HUDEP-2 (cell line): ENCODE results near the gene EXOC7.
A peak's percentile ranks its signal among the peaks of the same experiment; 100 is the strongest.
"Not testable (repeated sequence)": the region's sequence is repeated elsewhere in the genome, so short reads cannot be mapped to it uniquely, and the experiment has no call there.

Experiments used
- DNase-seq, 76 experiments: peaks; one replicate each; lab custom pipeline; 2025; ENCODE audit not compliant: unreplicated experiment in 76 of 76; lab: John Stamatoyannopoulos, UW

The EXOC7 gene

DNA sequence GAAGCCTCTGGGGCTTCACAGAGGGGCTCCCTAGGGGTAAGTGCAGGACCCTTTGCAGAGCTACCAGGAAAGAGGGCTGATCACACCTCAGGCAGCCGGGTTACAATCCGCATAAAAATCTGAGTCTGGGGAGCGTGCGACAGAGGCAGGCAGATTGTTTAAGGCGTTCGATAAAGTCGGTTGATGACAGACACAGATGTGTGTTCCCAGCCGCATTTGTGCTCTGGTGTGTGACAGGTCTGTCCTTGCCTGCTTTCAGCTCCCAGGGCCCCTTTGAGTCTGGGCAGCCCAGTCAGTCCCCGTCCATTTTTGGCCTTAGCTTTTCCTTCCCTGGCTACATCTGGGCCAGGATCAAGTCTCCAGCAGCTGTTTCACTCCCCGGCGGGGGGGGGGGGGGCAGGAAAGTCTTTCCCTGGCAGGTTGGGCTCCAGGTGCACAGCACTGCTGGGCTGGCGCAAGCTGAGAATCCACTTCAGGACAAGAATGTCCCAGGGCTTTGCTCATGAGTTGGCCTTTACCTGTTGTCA, 25.9 kb downstream of the EXOC7 start:
- DNase-seq: no peak

DNA sequence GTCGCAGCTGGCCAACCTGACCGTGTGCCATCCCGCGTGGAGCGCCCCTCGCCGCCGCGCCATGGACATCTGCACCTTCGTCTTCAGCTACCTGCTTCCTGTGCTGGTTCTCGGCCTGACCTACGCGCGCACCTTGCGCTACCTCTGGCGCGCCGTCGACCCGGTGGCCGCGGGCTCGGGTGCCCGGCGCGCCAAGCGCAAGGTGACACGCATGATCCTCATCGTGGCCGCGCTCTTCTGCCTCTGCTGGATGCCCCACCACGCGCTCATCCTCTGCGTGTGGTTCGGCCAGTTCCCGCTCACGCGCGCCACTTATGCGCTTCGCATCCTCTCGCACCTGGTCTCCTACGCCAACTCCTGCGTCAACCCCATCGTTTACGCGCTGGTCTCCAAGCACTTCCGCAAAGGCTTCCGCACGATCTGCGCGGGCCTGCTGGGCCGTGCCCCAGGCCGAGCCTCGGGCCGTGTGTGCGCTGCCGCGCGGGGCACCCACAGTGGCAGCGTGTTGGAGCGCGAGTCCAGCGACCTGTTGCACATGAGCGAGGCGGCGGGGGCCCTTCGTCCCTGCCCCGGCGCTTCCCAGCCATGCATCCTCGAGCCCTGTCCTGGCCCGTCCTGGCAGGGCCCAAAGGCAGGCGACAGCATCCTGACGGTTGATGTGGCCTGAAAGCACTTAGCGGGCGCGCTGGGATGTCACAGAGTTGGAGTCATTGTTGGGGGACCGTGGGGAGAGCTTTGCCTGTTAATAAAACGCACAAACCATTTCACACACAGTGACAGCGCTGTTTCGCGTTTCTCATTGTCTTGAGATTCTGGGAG, 26.6 kb downstream of the EXOC7 start:
- no peak for DNase-seq

DNA sequence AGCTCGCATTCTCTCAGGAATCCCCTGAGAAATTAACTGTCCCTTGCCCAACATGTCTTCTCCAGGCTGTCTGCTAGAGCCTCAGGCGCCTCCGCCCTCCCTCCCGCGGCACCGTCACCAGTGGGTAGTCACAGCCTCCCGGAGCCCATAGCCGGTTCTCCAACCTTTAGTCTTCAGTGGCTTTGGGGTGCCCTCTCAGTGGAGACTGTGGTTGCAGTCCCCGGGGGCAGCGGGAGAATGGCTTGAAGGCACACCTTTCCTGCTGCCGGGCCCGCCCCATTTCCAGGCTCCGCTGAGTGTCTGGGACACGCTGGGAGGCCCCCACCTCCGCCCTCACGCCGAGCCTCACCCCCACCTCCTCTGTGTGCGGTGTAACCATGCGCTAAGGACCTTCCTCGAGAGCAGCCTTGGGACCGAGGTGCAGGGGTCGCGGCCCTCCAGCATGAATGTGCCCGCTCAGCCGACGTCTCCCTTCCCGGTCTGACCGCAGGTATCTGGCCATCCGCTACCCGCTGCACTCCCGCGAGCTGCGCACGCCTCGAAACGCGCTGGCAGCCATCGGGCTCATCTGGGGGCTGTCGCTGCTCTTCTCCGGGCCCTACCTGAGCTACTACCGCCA, 27.3 kb downstream of the EXOC7 start:
- DNase-seq: no peak

DNA sequence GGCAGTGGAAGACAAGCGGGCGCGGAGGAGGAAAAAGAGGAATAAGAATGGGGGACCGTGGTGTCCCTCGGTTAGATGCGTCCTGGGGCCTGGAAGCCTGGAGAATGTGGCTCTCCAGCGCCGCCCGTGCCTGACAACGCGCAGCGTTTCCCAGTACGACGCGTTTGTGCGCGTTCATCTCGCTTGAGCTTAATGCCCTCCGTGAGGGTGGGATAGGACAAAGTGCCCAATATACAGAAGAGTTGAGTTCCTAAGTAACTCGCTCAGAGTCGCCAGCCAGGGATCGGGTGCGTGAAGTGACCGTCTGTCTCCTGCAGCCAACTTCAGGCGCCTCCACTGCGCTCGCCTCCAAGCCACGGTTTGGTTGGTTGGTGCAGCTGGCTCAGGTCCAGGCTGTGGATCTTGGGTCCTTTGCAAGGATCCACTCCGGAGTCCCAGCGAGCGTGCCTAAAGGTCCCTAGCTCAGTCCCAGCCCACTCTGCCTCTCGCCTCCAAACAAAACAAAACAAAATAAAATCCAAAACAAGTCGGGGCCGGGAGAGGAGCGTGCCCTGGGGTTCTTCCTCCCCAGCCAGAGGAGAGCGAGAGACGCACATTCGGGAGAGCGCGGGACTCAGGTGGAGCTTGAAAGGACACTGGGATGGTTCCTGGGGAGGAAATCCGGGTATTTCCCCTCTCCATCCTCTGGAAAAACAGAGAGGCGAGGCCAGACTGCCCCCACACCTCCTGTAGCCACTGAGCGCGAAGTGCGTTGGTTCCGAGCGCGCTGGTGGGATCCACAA, 28.0 kb downstream of the EXOC7 start:
- peak in 3 of 76 experiments; percentile 12 to 21 (median 21) for DNase-seq

DNA sequence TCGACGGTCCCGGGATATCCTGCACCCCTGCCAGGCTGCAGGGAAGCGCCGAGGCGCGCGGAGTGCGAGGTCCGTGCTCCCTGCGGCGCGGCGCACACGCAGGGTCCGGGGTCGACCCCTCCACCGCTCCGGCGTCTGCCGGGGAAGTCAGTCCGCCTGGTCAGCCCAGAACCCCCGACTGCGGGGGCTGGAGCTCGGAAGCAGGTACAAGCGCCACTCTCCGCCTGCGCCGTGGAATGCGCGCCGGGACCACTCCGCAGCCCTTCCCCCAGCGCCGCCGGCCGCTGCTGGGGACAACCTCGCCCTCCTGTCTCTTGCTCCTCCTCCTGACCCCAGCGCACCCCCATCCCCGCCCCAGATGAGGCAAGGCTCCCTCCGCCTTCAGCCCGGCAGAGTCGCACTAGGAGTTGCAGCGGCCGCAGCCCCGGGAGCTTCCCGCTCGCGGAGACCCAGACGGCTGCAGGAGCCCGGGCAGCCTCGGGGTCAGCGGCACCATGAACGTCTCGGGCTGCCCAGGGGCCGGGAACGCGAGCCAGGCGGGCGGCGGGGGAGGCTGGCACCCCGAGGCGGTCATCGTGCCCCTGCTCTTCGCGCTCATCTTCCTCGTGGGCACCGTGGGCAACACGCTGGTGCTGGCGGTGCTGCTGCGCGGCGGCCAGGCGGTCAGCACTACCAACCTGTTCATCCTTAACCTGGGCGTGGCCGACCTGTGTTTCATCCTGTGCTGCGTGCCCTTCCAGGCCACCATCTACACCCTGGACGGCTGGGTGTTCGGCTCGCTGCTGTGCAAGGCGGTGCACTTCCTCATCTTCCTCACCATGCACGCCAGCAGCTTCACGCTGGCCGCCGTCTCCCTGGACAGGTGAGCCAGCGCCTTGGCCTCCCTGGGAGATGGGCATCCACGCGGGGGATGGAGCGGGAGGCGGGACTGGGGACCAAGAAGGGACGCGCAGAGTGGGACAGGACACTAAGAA, 28.9 kb downstream of the EXOC7 start, which contains the start of gene GALR2:
Gene GALR2 (plus strand): TSS at position 392 of the 974 bp plus-strand sequence. CDS start 103 bp downstream, at position 495.
- DNase-seq: no peak

DNA sequence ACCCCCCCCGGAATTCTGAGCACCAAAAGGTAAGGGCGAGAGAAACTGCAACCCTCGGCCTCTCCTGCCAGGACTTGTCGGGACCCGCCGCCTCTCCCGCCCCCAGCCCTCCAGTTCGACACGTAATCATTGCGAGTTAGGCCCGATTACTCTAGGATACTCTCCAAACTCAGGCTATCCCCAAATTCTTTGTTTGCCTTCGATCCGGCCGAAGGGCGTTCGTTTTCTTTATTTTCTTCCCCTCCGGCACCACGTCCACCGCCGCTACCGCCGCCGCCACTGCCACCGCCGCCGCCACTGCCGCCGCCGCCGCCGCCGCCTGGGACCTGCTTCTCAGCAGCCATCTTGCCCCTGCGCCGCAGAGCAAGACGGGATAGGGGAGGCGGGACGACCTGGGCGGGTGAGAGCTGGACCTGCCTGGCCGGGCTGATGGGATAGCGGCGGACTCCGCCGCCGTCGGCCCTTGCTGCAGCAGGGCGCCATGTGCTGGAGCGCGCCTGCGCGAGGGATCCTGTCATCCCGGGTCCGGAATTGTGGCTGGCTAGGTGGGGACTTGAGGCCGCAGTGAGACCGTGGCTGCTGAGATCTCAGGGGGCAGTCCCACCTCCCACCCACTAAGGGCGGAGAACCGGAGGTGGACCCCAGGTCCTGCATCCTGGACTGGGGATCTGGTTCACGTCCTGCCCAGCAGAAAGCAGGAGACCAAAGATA, 31.3 kb downstream of the EXOC7 start, which contains the start of gene SRP68:
Gene SRP68 (minus strand): TSS at position 370 of the 711 bp plus-strand sequence. CDS start 26 bp downstream, at position 344.
- DNase-seq: peak in 74 of 76 experiments; percentile 6 to 91 (median 80)

DNA sequence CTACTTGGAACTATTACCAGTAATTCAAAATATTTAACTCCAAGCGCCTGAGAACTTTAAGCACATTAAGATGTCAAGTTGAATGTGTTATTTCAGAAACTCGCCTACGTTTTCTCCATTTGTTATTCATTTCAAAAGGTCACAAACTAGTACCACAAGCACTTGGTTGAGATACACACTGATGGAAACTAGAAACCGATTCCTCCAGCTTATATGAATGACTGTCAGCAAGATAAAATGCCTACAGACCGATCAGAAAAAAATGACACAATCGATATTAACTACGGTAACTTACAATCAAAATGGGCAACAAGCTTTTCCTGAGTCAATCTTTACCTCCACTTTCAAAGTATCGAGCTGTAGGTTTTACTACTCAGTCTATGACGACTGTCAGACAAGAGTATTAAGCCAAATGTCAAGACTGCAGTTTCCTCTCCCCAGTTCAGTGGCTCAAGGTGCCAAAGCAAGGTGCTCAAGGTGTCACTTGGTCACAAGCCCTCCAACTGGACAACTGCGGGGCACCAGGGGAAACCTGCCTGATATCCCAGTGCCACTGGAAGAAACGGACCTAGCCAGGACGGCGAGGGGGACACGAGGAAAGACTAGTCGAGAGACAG, 31.9 kb downstream of the EXOC7 start:
- DNase-seq: no peak

DNA sequence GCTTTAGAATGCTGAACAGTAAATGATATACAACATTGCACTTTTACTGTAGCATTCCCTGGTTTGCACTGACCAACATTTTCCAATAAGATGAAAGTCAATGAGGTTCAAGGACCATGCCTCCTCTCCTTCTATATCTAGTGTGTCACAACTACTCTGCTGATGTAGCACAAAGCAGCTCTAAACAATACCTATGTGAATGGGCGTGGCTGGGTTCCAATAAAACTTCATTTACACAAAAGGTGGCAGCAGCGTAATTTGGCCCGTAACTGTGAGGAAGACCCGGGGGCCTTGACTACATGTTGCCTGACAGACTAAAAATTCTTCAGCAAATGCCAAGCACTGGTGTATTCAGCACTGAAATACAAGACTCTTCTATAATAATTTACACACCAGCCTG, 37.8 kb downstream of the EXOC7 start:
- DNase-seq: no peak

DNA sequence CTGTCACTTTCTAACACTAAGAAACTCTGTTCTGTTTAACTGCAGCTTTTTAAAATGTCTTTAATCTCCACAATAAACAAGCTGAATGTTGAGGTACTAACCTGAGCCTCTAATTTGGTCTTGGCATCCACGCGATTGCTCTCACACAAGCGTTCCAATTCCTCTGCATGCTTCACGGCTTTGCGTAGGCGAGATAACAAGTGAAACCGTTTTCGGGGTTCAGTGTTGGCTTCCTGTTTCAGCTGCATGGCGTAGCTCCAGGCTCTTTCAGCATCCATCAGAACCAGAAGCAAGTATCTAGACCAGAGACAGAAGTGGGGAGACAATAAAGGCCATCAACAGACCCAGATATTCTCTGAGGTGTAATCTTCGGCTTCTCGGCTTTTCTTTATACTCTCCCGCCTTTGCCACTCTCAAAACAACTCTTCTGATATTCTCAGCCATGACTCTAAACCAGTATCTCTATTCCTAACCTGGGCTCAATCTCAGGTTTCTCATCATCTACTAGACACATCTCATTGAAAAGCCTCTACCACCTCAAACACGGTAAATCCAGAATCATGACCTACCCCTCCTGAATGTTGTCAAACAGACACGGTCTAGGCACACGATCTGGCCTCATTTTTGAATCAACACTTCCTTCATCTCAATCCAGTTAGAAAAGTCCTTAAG, 39.6 kb downstream of the EXOC7 start:
- no peak for DNase-seq

DNA sequence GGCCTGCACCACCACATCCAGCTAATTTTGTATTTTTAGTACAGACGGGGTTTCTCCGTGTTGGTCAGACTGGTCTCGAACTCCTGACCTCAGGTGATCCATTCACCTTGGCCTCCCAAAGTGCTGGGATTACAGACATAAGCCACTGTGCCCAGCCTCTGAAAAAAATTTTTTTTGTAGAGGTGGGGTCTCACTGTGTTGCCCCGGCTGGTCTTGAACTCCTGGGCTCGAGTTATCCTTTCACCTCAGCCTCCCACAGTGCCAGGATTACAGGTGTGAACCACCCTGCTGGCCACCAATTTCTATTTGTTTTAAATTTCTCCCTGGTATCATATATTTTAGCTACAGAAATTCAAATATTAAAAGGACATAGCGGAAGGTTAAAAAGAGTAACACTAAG, 45.3 kb downstream of the EXOC7 start:
- not testable (repeated sequence) for DNase-seq

DNA sequence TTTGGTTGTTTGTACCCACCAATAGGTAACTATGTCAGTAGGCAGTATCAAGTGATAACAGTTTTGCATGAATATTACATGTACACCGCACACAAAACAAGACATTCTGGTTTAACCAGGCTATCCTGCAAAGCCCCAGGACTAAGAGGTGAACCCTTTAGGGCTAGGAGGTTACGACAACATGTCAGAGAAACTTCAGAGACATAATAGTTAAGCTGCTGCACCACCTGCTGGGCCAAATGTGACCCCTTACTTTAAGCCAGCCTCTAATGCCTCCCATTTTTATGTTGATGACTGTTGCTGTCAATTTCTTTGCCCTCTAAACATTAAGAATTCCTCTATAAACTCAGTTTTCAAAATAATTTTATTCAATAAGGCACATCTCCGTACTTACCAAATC, 46.7 kb downstream of the EXOC7 start:
- no peak for DNase-seq

DNA sequence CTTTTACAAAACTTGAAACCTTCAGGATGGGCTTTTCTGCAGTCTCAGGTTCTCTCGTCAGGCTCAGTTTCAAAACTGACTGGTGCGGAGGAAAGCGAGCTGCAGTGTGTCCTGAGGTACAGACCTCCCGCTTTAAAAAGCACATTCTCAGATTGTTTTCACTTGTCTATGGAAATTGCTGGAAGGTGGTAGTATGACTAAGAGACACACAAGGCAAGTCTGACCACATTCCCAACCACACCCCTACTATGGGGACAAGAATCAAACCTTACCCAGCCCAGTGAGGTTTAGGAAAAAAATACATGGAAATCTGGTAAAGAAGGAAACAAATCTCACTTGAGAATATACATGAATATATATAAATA, 49.5 kb downstream of the EXOC7 start:
- DNase-seq: no peak

DNA sequence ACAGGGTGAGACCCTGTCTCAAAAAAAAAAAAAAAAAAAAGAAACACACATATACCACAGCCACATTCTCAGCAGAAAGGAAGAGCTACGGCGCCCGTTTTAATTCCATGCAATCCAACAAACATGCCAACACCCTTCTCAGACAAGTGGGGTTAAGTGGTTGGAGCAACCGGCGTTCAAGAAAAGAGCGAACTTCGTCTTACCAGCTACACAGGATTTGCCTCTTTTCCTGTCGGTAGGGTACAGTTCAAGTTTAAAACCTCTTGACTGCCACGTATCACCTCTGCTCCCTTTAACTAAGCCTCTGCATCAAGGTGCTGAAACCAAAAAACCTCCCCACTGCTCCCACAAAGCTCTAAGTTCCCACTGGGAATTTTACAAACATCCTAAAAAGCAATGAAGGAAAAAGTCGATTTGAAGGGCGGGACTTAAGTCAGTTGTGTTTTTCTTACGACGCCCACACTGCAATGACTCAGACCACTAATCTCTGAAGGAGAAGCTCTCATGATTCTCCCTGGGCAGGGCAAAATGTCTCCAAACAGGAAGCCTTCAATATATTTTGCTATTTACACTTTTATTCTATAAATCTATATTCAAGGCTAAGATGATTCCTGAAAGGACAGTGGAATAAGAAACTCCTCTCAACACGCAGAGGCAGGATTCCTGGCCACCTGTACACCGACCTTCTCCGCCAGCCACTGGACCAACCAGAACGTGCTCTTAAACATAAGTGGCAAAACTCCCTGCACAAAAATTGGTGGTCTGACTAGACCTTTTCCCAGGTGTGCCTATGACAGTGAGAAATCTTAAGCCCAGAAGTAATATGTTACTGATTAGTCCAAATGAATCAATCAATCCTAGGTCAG, 50.1 kb downstream of the EXOC7 start:
- DNase-seq: peak in 9 of 76 experiments; percentile 8 to 35 (median 15)

DNA sequence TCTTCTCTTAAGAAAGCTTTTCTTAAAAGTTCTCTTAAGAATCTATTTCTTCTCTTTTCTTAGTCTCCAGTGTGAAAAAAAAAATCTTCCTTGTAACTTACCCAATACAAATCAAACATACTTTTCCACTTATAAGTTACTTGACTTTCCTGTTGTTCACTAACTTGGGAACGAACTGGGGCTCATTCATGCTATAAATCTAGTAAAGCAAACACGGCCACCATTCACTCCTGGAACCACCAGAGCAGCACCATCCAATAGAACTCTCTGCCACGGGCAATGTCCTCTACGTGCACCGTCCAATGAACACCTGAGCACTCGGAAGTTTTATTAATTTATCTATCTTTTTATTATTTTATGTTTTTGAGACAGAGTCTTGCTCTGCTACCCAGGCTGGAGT, 52.0 kb downstream of the EXOC7 start:
- DNase-seq: no peak

DNA sequence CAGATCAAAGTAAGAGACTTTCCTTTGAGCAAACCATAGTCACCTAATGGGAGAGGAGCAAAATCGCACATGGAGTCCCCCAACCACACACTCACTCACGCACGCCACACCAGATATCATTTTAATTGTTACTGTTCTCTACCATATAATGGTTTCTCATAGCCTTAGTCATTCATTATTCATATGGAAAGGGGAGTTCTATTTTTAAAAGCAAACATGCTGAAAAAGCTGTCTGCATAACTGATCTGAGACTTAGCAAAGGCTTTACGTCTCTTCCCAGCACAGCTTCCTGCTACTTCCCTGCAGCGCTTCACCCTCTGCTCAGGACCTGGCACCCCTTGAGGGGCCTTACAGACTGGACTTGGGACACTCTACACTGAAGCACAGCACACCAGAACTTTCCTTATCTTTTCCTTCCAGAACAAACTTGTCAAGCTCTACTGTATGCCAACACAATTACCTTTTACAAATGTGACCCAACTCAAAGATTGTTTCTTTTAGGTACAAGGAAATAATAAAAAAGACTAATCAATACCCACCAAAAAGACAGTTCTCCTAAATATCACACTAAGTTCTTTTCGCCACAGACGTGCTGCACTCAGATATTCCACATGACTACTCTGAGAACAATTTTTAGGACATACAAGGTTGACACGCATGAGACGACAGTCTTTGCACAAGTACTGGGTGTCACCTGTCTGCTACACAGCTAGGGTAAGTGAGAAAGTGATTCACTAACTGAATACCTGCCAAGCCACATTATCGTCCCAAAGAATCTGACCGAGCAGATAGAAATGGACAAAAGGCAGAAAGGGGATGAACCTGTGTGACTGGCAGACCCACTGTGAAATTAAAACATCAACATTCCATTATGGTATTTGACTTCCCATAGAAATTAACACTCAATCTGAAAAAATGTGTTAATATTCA, 52.8 kb downstream of the EXOC7 start:
- DNase-seq: no peak

DNA sequence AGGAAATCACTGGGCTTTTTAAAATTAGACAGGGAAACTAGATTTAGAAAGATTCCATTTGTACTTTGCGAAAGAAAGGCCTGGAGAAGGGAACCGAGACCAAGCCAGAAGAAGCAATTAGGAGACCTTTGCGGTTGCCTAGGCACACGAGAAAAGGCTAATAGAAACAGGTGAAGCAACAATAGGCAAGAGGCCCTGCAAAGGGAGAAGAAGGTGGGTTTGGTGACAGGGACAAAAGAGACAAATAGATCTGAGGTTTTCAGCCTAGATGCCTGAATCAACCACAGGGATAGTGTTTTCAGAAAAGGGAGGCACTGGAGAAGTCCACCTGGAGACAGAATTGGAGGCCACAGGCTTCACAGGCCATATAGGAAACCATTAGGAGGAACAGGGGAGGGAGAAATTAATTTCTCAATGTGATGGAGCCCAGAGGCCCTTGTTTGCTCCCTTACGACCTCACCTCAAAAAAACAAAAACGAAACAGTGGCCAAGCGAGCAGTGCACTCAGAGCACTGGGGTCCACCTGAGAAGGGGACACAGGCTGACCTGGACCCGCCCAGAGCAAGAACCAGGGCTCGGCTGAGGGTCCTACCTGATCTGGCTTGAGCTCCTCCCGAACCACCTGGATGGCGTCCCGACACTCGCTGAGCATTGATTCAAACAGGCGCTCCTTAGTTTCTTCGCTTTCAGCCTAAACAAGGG, 53.6 kb downstream of the EXOC7 start:
- DNase-seq: no peak
